Measurements from ENCODE around the gene AIP. TPM values are rescaled to one million over a fixed set of nuclear protein-coding genes. Genes with fewer than 3 reads are reported as not detected.

Gene AIP
- total and polyA plus RNA-seq, 9 of the 15 experiments (the other 6 are each of a cell fraction or from before 2014, with no cell fraction given) = 5.2 to 92.5 (median 52.7) TPM

GRCh38 chr11:67463680-67464410, 19.0 kb upstream of the AIP start (continued):
- no peak for TF ChIP-seq ZNF280A (IDR thresholded peaks at IDR 0.05; ENCODE audit: low read depth, partially characterized antibody)
- no peak for TF ChIP-seq ZNF282 (CRISPR knock-in tag; IDR thresholded peaks at IDR 0.05)
- TF ChIP-seq U2AF1 (optimal IDR thresholded peaks at IDR 0.05; ENCODE audit: low read depth, low read length) = no peak
- TF ChIP-seq ARID2 (IDR thresholded peaks at IDR 0.05) = no peak
- TF ChIP-seq SAP30 (IDR thresholded peaks at IDR 0.05; ENCODE audit: borderline replicate concordance, insufficient read depth, low read depth, low read length, poor library complexity, severe bottlenecking) = peak; percentile 19
- 0 out of 4 replicates have a peak, but pooled peaks of 1 of the 2 experiments have one; percentile 9 for TF ChIP-seq FOXK2 (conservative IDR thresholded peaks at IDR 0.05 in 1 of 2, IDR thresholded peaks at IDR 0.05 in 1 of 2; ENCODE audit: low read depth in 2 of 2)
- 0 out of 2 replicates have a peak, but pooled peaks have one; percentile 26 for TF ChIP-seq MAFG (tag; conservative IDR thresholded peaks at IDR 0.05)
- no peak for TF ChIP-seq USF1 (CRISPR knock-in tag; IDR thresholded peaks at IDR 0.05)
- peak; percentile 91 for TF ChIP-seq JUN (IDR thresholded peaks at IDR 0.05; ENCODE audit: borderline replicate concordance, low read depth, low read length)
- TF ChIP-seq JUN (CRISPR knock-in tag; IDR thresholded peaks at IDR 0.05; ENCODE audit: borderline replicate concordance) = no peak
- peak; percentile 97 for TF ChIP-seq FOSL1 (tag; conservative IDR thresholded peaks at IDR 0.05)
- TF ChIP-seq ZNF23 (CRISPR knock-in tag; IDR thresholded peaks at IDR 0.05) = no peak
- no peak for TF ChIP-seq ZNF184 (CRISPR knock-in tag; IDR thresholded peaks at IDR 0.05)
- TF ChIP-seq RFX5 (IDR thresholded peaks at IDR 0.05; ENCODE audit: low read depth, low read length) = no peak
- TF ChIP-seq ZBTB5 (IDR thresholded peaks at IDR 0.05) = no peak
- peak; percentile 52 for TF ChIP-seq TBP (optimal IDR thresholded peaks at IDR 0.05; ENCODE audit: low read depth, low read length)
- TF ChIP-seq KAT8 (IDR thresholded peaks at IDR 0.05; ENCODE audit: low read depth) = no peak
- TF ChIP-seq NCOA1 (IDR thresholded peaks at IDR 0.05; ENCODE audit: low read depth) = no peak
- no peak for TF ChIP-seq CCNT2 (IDR thresholded peaks at IDR 0.05; ENCODE audit: borderline replicate concordance, extremely low read depth, insufficient read length, low read depth, low read length)
- no peak for TF ChIP-seq GATAD2A (IDR thresholded peaks at IDR 0.05)
- TF ChIP-seq KHSRP (IDR thresholded peaks at IDR 0.05) = no peak
- TF ChIP-seq RBM34 (IDR thresholded peaks at IDR 0.05; ENCODE audit: borderline replicate concordance, insufficient read depth, low read length) = no peak
- TF ChIP-seq RBM22 (IDR thresholded peaks at IDR 0.05; ENCODE audit: low read depth, low read length, poor library complexity, severe bottlenecking) = no peak
- TF ChIP-seq ZNF280B (CRISPR knock-in tag; IDR thresholded peaks at IDR 0.05) = no peak

Measured in K562 (cell line).